ENCODE measurements around the gene CDH9.

CDH9 gene

GRCh38 chr5:27011274-27011673 is 27.1 kb downstream of the CDH9 start:
- Mint-ChIP-seq H3K27me3 (no peaks in the 10 kb centered on the region), H3K9me3 (peaks cover 5 to 15% of the 10 kb centered on the region in 2 donors), H3K4me1 (ENCODE audit: low read depth in 2 of 2) (no peaks in the 10 kb centered on the region), H3K36me3 (ENCODE audit: insufficient read depth) (no peaks in the 10 kb centered on the region), H3K4me3 (no peak overlapping the region), H3K27ac (no peak overlapping the region)
- ATAC-seq (replicated peaks) (no peak), DNase-seq (no peak)

- Mint-ChIP-seq H3K4me1 (ENCODE audit: low read depth in 2 of 2) (no peaks in the 10 kb centered on the region), H3K27ac (no peak overlapping the region), H3K4me3 (no peak overlapping the region), H3K36me3 (ENCODE audit: insufficient read depth) (no peaks in the 10 kb centered on the region), H3K9me3 (peaks cover 5 to 18% of the 10 kb centered on the region in 2 donors), H3K27me3 (no peaks in the 10 kb centered on the region)
- ATAC-seq (replicated peaks), result no peak
- DNase-seq, result no peak
Measured at GRCh38 chr5:27010646-27011045, 27.7 kb downstream of the CDH9 start.

- peaks cover 9 to 23% of the 10 kb centered on the region in 2 donors for H3K9me3 Mint-ChIP-seq
- H3K27ac Mint-ChIP-seq, result no peak overlapping the region
Measured at GRCh38 chr5:27009540-27009915, 28.9 kb downstream of the CDH9 start.

GRCh38 chr5:27008604-27009539 is 29.5 kb downstream of the CDH9 start:
- H3K36me3 Mint-ChIP-seq (ENCODE audit: insufficient read depth), result no peaks in the 10 kb centered on the region
- H3K4me3 Mint-ChIP-seq, result no peak overlapping the region
- H3K27me3 Mint-ChIP-seq, result no peaks in the 10 kb centered on the region

More at GRCh38 chr5:27009540-27009915, 28.9 kb downstream of the CDH9 start:
- ATAC-seq (replicated peaks) (no peak), DNase-seq (no peak)
- Mint-ChIP-seq H3K36me3 (ENCODE audit: insufficient read depth) (no peaks in the 10 kb centered on the region), H3K4me1 (ENCODE audit: low read depth in 2 of 2) (no peaks in the 10 kb centered on the region), H3K27me3 (no peaks in the 10 kb centered on the region), H3K4me3 (no peak overlapping the region)

GRCh38 chr5:27007121-27007520 is 31.3 kb downstream of the CDH9 start:
- no peak for ATAC-seq (replicated peaks)
- H3K4me1 Mint-ChIP-seq (ENCODE audit: low read depth in 2 of 2), result no peaks in the 10 kb centered on the region
- no peaks in the 10 kb centered on the region for H3K27me3 Mint-ChIP-seq
- peaks cover 12 to 36% of the 10 kb centered on the region in 2 donors for H3K9me3 Mint-ChIP-seq
- H3K36me3 Mint-ChIP-seq (ENCODE audit: insufficient read depth), result no peaks in the 10 kb centered on the region
- DNase-seq, result no peak
- no peak overlapping the region for H3K4me3 Mint-ChIP-seq
- H3K27ac Mint-ChIP-seq, result no peak overlapping the region

More at GRCh38 chr5:27008604-27009539, 29.5 kb downstream of the CDH9 start:
- DNase-seq, result no peak
- Mint-ChIP-seq H3K27ac (no peak overlapping the region), H3K9me3 (peaks cover 12 to 30% of the 10 kb centered on the region in 2 donors), H3K4me1 (ENCODE audit: low read depth in 2 of 2) (no peaks in the 10 kb centered on the region)
- no peak for ATAC-seq (replicated peaks)

GRCh38 chr5:26986985-26987384 is 51.4 kb downstream of the CDH9 start:
- Mint-ChIP-seq H3K4me1 (ENCODE audit: low read depth in 2 of 2) (no peaks in the 10 kb centered on the region), H3K36me3 (ENCODE audit: insufficient read depth) (no peaks in the 10 kb centered on the region), H3K4me3 (no peak overlapping the region), H3K9me3 (peaks cover 16 to 17% of the 10 kb centered on the region in 2 donors), H3K27ac (no peak overlapping the region), H3K27me3 (no peaks in the 10 kb centered on the region)
- DNase-seq (no peak), ATAC-seq (replicated peaks) (no peak)

- ATAC-seq (replicated peaks) (no peak), DNase-seq (no peak)
- Mint-ChIP-seq H3K27ac (no peak overlapping the region), H3K27me3 (no peaks in the 10 kb centered on the region), H3K9me3 (peaks cover 4% of the 10 kb centered on the region in 2 donors), H3K36me3 (ENCODE audit: insufficient read depth) (no peaks in the 10 kb centered on the region), H3K4me3 (no peak overlapping the region), H3K4me1 (ENCODE audit: low read depth in 2 of 2) (no peaks in the 10 kb centered on the region)
Measured at GRCh38 chr5:26981750-26982149, 56.6 kb downstream of the CDH9 start.

- ATAC-seq (replicated peaks) (no peak), DNase-seq (no peak)
- H3K27ac Mint-ChIP-seq, result no peak overlapping the region
- no peaks in the 10 kb centered on the region for H3K4me1 Mint-ChIP-seq (ENCODE audit: low read depth in 2 of 2)
- H3K27me3 Mint-ChIP-seq, result no peaks in the 10 kb centered on the region
- no peaks in the 10 kb centered on the region for H3K36me3 Mint-ChIP-seq (ENCODE audit: insufficient read depth)
- H3K4me3 Mint-ChIP-seq, result no peak overlapping the region
- H3K9me3 Mint-ChIP-seq, result peaks cover 4 to 23% of the 10 kb centered on the region in 2 donors
Measured at GRCh38 chr5:26959290-26959689, 79.1 kb downstream of the CDH9 start.

GRCh38 chr5:26955161-26955560 is 83.2 kb downstream of the CDH9 start:
- ATAC-seq (replicated peaks), result no peak
- no peaks in the 10 kb centered on the region for H3K27me3 Mint-ChIP-seq
- no peaks in the 10 kb centered on the region for H3K36me3 Mint-ChIP-seq (ENCODE audit: insufficient read depth)
- no peaks in the 10 kb centered on the region for H3K4me1 Mint-ChIP-seq (ENCODE audit: low read depth in 2 of 2)
- H3K27ac Mint-ChIP-seq, result no peak overlapping the region
- H3K4me3 Mint-ChIP-seq, result no peak overlapping the region
- DNase-seq, result no peak
- peaks cover 7 to 14% of the 10 kb centered on the region in 2 donors for H3K9me3 Mint-ChIP-seq

- Mint-ChIP-seq H3K27ac (no peak overlapping the region), H3K9me3 (peaks cover 0 to 8% of the 10 kb centered on the region in 2 donors), H3K36me3 (ENCODE audit: insufficient read depth) (no peaks in the 10 kb centered on the region), H3K27me3 (no peaks in the 10 kb centered on the region), H3K4me3 (no peak overlapping the region), H3K4me1 (ENCODE audit: low read depth in 2 of 2) (no peaks in the 10 kb centered on the region)
- DNase-seq (no peak), ATAC-seq (replicated peaks) (no peak)
Measured at GRCh38 chr5:26948921-26949320, 89.5 kb downstream of the CDH9 start.

- DNase-seq (no peak), ATAC-seq (replicated peaks) (no peak)
- no peaks in the 10 kb centered on the region for H3K4me1 Mint-ChIP-seq (ENCODE audit: low read depth in 2 of 2)
- no peak overlapping the region for H3K4me3 Mint-ChIP-seq
- peaks cover 0 to 5% of the 10 kb centered on the region in 2 donors for H3K9me3 Mint-ChIP-seq
- H3K27me3 Mint-ChIP-seq, result no peaks in the 10 kb centered on the region
- H3K36me3 Mint-ChIP-seq (ENCODE audit: insufficient read depth), result no peaks in the 10 kb centered on the region
- no peak overlapping the region for H3K27ac Mint-ChIP-seq
Measured at GRCh38 chr5:26945901-26946300, 92.5 kb downstream of the CDH9 start.

GRCh38 chr5:26942481-26942880 is 95.9 kb downstream of the CDH9 start:
- no peaks in the 10 kb centered on the region for H3K27me3 Mint-ChIP-seq
- H3K9me3 Mint-ChIP-seq, result peaks cover 0 to 2% of the 10 kb centered on the region in 2 donors
- DNase-seq (no peak), ATAC-seq (replicated peaks) (no peak)
- no peaks in the 10 kb centered on the region for H3K36me3 Mint-ChIP-seq (ENCODE audit: insufficient read depth)
- H3K4me1 Mint-ChIP-seq (ENCODE audit: low read depth in 2 of 2), result no peaks in the 10 kb centered on the region
- no peak overlapping the region for H3K4me3 Mint-ChIP-seq
- no peak overlapping the region for H3K27ac Mint-ChIP-seq

- no peak for DNase-seq
- no peaks in the 10 kb centered on the region for H3K36me3 Mint-ChIP-seq (ENCODE audit: insufficient read depth)
- no peak for ATAC-seq (replicated peaks)
- H3K27ac Mint-ChIP-seq, result no peak overlapping the region
- H3K4me1 Mint-ChIP-seq (ENCODE audit: low read depth in 2 of 2), result no peaks in the 10 kb centered on the region
- no peak overlapping the region for H3K4me3 Mint-ChIP-seq
- H3K9me3 Mint-ChIP-seq, result peaks cover 0 to 2% of the 10 kb centered on the region in 2 donors
- no peaks in the 10 kb centered on the region for H3K27me3 Mint-ChIP-seq
Measured at GRCh38 chr5:26940994-26941393, 97.4 kb downstream of the CDH9 start.

- no peak for DNase-seq
- H3K9me3 Mint-ChIP-seq, result peaks cover 6 to 16% of the 10 kb centered on the region in 2 donors
- H3K4me3 Mint-ChIP-seq, result no peak overlapping the region
- H3K36me3 Mint-ChIP-seq (ENCODE audit: insufficient read depth), result no peaks in the 10 kb centered on the region
- H3K4me1 Mint-ChIP-seq (ENCODE audit: low read depth in 2 of 2), result no peaks in the 10 kb centered on the region
- no peak overlapping the region for H3K27ac Mint-ChIP-seq
- no peaks in the 10 kb centered on the region for H3K27me3 Mint-ChIP-seq
- ATAC-seq (replicated peaks), result no peak
Measured at GRCh38 chr5:26932238-26932637, 106.1 kb downstream of the CDH9 start.

Data from effector memory CD8-positive, alpha-beta T cell (primary cell).